Type B pancreatic cell (in vitro differentiated cells): ENCODE measurements around the gene HIP1R. TPM values are rescaled to one million over a fixed set of nuclear protein-coding genes. Genes with fewer than 3 reads are reported as not detected.
A peak's percentile ranks its signal among the peaks of the same experiment; 100 is the strongest.

ENCODE experiments used
- DNase-seq: peaks from one replicate; pipeline ENCODE4 v3.0.0; 2021; ENCODE audit warnings: mixed read lengths; ENCODE audit not compliant: unreplicated experiment; ENCODE audit errors: extremely low spot score
- H3K27ac Mint-ChIP-seq: 2 replicates; pipeline ENCODE4 v1.8.0; 2021; ENCODE audit warnings: mild to moderate bottlenecking, mixed read lengths
- H3K27me3 Mint-ChIP-seq: 2 replicates; pipeline ENCODE4 v1.8.0; 2021; ENCODE audit warnings: mixed read lengths
- H3K36me3 Mint-ChIP-seq: 2 replicates; pipeline ENCODE4 v1.8.0; 2021; ENCODE audit warnings: mixed read lengths
- H3K4me1 Mint-ChIP-seq: one replicate; pipeline ENCODE4 v1.8.0; 2021; ENCODE audit warnings: mixed read lengths; ENCODE audit not compliant: unreplicated experiment
- H3K4me3 Mint-ChIP-seq: 2 replicates; pipeline ENCODE4 v1.8.0; 2021; ENCODE audit warnings: mild to moderate bottlenecking, mixed read lengths
- H3K9me3 Mint-ChIP-seq: 2 replicates; pipeline ENCODE4 v1.8.0; 2021; ENCODE audit warnings: mixed read lengths
- CTCF ChIP-seq: fragments of 200-600 bp; sonication (generic); conservative IDR thresholded peaks from 2 replicates; pipeline ENCODE4 v1.5.0; 2021; ENCODE audit warnings: antibody characterized with exemption, mild to moderate bottlenecking
- total RNA-seq: library from RNA; stranded (reverse); gene quantifications from 2 replicates; pipeline ENCODE4 v1.2.1, GENCODE V29; 2021; ENCODE audit warnings: low replicate concordance

Gene HIP1R
- total RNA-seq, 1 donor from 2014 or later, result 45.5 TPM

GRCh38 chr12:122860040-122860853 is 25.0 kb downstream of the HIP1R start:
- Mint-ChIP-seq H3K9me3 (no peaks in the 10 kb centered on the region), H3K27me3 (no peaks in the 10 kb centered on the region)

DNA sequence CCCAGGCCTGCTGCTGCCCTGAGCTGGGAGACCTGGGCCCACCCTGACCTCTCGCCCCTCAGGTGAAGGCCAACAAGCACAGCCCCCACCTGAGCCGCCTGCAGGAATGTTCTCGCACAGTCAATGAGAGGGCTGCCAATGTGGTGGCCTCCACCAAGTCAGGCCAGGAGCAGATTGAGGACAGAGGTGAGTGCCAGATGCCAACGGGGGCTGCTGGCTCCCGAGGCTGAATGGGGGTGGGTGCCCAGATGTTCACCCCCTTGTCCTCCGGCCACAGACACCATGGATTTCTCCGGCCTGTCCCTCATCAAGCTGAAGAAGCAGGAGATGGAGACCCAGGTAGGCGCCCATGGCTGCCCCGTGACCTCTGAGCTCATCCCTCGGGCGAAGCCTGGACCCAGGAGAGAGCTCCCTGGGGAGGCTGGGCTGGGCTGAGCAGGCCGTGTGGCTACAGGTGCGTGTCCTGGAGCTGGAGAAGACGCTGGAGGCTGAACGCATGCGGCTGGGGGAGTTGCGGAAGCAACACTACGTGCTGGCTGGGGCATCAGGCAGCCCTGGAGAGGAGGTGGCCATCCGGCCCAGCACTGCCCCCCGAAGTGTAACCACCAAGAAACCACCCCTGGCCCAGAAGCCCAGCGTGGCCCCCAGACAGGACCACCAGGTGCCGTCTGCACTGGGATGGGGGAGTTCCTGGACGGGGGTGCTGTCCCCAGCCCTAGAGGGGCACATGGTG is 25.8 kb downstream of the HIP1R start:
- H3K36me3 Mint-ChIP-seq, result peaks cover 3% of the 10 kb centered on the region
- no peak overlapping the region for H3K4me3 Mint-ChIP-seq
- no peaks in the 10 kb centered on the region for H3K27me3 Mint-ChIP-seq
- DNase-seq, result no peak
- H3K4me1 Mint-ChIP-seq, result no peaks in the 10 kb centered on the region
- H3K9me3 Mint-ChIP-seq, result no peaks in the 10 kb centered on the region
- no peak overlapping the region for H3K27ac Mint-ChIP-seq
- no peak for TF ChIP-seq CTCF

More at GRCh38 chr12:122860040-122860853, 25.0 kb downstream of the HIP1R start:
- Mint-ChIP-seq H3K4me3 (no peak overlapping the region), H3K36me3 (peaks cover 3% of the 10 kb centered on the region), H3K27ac (peak overlapping the region; percentile 29), H3K4me1 (no peaks in the 10 kb centered on the region)
- TF ChIP-seq CTCF, result peak; percentile 93
- DNase-seq, result peak; percentile 89

GRCh38 chr12:122861587-122861970 is 26.3 kb downstream of the HIP1R start:
- DNase-seq, result no peak

GRCh38 chr12:122862110-122862634 is 26.9 kb downstream of the HIP1R start:
- Mint-ChIP-seq H3K36me3 (peaks cover 3% of the 10 kb centered on the region), H3K27ac (peak overlapping the region; percentile 88), H3K27me3 (no peaks in the 10 kb centered on the region), H3K9me3 (no peaks in the 10 kb centered on the region), H3K4me1 (no peaks in the 10 kb centered on the region), H3K4me3 (no peak overlapping the region)
- no peak for DNase-seq
- TF ChIP-seq CTCF, result no peak

More at GRCh38 chr12:122861587-122861970, 26.3 kb downstream of the HIP1R start:
- Mint-ChIP-seq H3K27ac (peak overlapping the region; percentile 88), H3K27me3 (no peaks in the 10 kb centered on the region), H3K4me3 (no peak overlapping the region), H3K36me3 (peaks cover 3% of the 10 kb centered on the region), H3K9me3 (no peaks in the 10 kb centered on the region), H3K4me1 (no peaks in the 10 kb centered on the region)
- no peak for TF ChIP-seq CTCF

- peak overlapping the region; percentile 88 for H3K27ac Mint-ChIP-seq
- peaks cover 3% of the 10 kb centered on the region for H3K36me3 Mint-ChIP-seq
- DNase-seq, result no peak
- no peak for TF ChIP-seq CTCF
- H3K4me3 Mint-ChIP-seq, result no peak overlapping the region
- no peaks in the 10 kb centered on the region for H3K9me3 Mint-ChIP-seq
- H3K4me1 Mint-ChIP-seq, result no peaks in the 10 kb centered on the region
- no peaks in the 10 kb centered on the region for H3K27me3 Mint-ChIP-seq
Measured at GRCh38 chr12:122862872-122863701, 27.8 kb downstream of the HIP1R start.
